Effector memory CD4-positive, alpha-beta T cell (primary cell): ENCODE data around the gene CREB3L2.

Experiments used
- DNase-seq, 3 donors: peaks; one replicate each; pipeline ENCODE4 v3.0.0-alpha.2; 2020
- H3K27ac ChIP-seq: 2 replicates; pipeline ENCODE4 v1.7.0; 2013; ENCODE audit warnings: mild to moderate bottlenecking, low read length, moderate library complexity; ENCODE audit not compliant: insufficient read depth, poor library complexity, severe bottlenecking
- H3K27me3 ChIP-seq: replicated peaks from 2 replicates; pipeline ENCODE4 v1.7.0; 2013; ENCODE audit warnings: mild to moderate bottlenecking, low read length; ENCODE audit not compliant: insufficient read depth, control insufficient read depth, poor library complexity, severe bottlenecking
- H3K36me3 ChIP-seq: 2 replicates; pipeline ENCODE4 v1.7.0; 2013; ENCODE audit warnings: mild to moderate bottlenecking, low read length, moderate library complexity; ENCODE audit not compliant: control insufficient read depth, insufficient read depth
- H3K4me1 ChIP-seq: 2 replicates; pipeline ENCODE4 v1.7.0; 2013; ENCODE audit warnings: low read length, mild to moderate bottlenecking; ENCODE audit not compliant: control insufficient read depth, insufficient read depth, poor library complexity, severe bottlenecking
- H3K4me3 ChIP-seq: 2 replicates; pipeline ENCODE4 v1.7.0; 2013; ENCODE audit warnings: low read length, low read depth, mild to moderate bottlenecking; ENCODE audit not compliant: insufficient read depth, poor library complexity, severe bottlenecking
- H3K9me3 ChIP-seq: 2 replicates; pipeline ENCODE4 v1.7.0; 2013; ENCODE audit warnings: mild to moderate bottlenecking, low read length, moderate library complexity; ENCODE audit not compliant: control insufficient read depth

CREB3L2 gene

GRCh38 chr7:138029941-138030340 is 28.1 kb upstream of the CREB3L2 start:
- no peak for DNase-seq
- Histone ChIP-seq H3K4me1 (no peaks in the 10 kb centered on the region), H3K27me3 (no peaks in the 10 kb centered on the region), H3K9me3 (no peaks in the 10 kb centered on the region), H3K4me3 (no peak overlapping the region), H3K36me3 (no peaks in the 10 kb centered on the region), H3K27ac (no peak overlapping the region)

GRCh38 chr7:138029126-138029525 is 27.2 kb upstream of the CREB3L2 start:
- DNase-seq: no peak

GRCh38 chr7:138027100-138027499 is 25.2 kb upstream of the CREB3L2 start:
- H3K36me3 ChIP-seq: no peaks in the 10 kb centered on the region
- H3K27me3 ChIP-seq: no peaks in the 10 kb centered on the region
- H3K9me3 ChIP-seq: no peaks in the 10 kb centered on the region
- H3K4me3 ChIP-seq: no peak overlapping the region
- no peaks in the 10 kb centered on the region for H3K4me1 ChIP-seq
- H3K27ac ChIP-seq: no peak overlapping the region
- DNase-seq: no peak

More at GRCh38 chr7:138029126-138029525, 27.2 kb upstream of the CREB3L2 start:
- Histone ChIP-seq H3K27ac (no peak overlapping the region), H3K4me3 (no peak overlapping the region), H3K9me3 (no peaks in the 10 kb centered on the region), H3K36me3 (no peaks in the 10 kb centered on the region), H3K4me1 (no peaks in the 10 kb centered on the region), H3K27me3 (no peaks in the 10 kb centered on the region)

- Histone ChIP-seq H3K27me3 (no peaks in the 10 kb centered on the region), H3K36me3 (no peaks in the 10 kb centered on the region), H3K4me1 (no peaks in the 10 kb centered on the region), H3K27ac (no peak overlapping the region), H3K9me3 (no peaks in the 10 kb centered on the region), H3K4me3 (no peak overlapping the region)
- DNase-seq: no peak
Observed at GRCh38 chr7:138025215-138026186, 23.6 kb upstream of the CREB3L2 start.

GRCh38 chr7:138024765-138025164 is 22.9 kb upstream of the CREB3L2 start:
- Histone ChIP-seq H3K36me3 (no peaks in the 10 kb centered on the region), H3K9me3 (no peaks in the 10 kb centered on the region), H3K27ac (no peak overlapping the region), H3K27me3 (no peaks in the 10 kb centered on the region), H3K4me1 (no peaks in the 10 kb centered on the region), H3K4me3 (no peak overlapping the region)
- no peak for DNase-seq

- Histone ChIP-seq H3K27me3 (no peaks in the 10 kb centered on the region), H3K4me3 (no peak overlapping the region), H3K9me3 (no peaks in the 10 kb centered on the region), H3K4me1 (no peaks in the 10 kb centered on the region), H3K36me3 (no peaks in the 10 kb centered on the region), H3K27ac (no peak overlapping the region)
- no peak for DNase-seq
Observed at GRCh38 chr7:138024343-138024691, 22.4 kb upstream of the CREB3L2 start.

GRCh38 chr7:138023618-138024342 is 21.9 kb upstream of the CREB3L2 start:
- no peak overlapping the region for H3K4me3 ChIP-seq
- no peaks in the 10 kb centered on the region for H3K9me3 ChIP-seq
- H3K27me3 ChIP-seq: no peaks in the 10 kb centered on the region
- H3K27ac ChIP-seq: no peak overlapping the region
- no peak for DNase-seq
- H3K4me1 ChIP-seq: no peaks in the 10 kb centered on the region
- no peaks in the 10 kb centered on the region for H3K36me3 ChIP-seq

GRCh38 chr7:138021889-138022288 is 20.0 kb upstream of the CREB3L2 start:
- Histone ChIP-seq H3K27ac (no peak overlapping the region), H3K9me3 (no peaks in the 10 kb centered on the region), H3K36me3 (no peaks in the 10 kb centered on the region), H3K4me3 (no peak overlapping the region), H3K27me3 (no peaks in the 10 kb centered on the region), H3K4me1 (no peaks in the 10 kb centered on the region)
- DNase-seq: no peak

GRCh38 chr7:138017992-138018391 is 16.1 kb upstream of the CREB3L2 start:
- Histone ChIP-seq H3K27me3 (no peaks in the 10 kb centered on the region), H3K36me3 (no peaks in the 10 kb centered on the region), H3K27ac (no peak overlapping the region), H3K4me3 (no peak overlapping the region), H3K9me3 (no peaks in the 10 kb centered on the region), H3K4me1 (no peaks in the 10 kb centered on the region)
- DNase-seq: no peak

GRCh38 chr7:138015096-138015495 is 13.2 kb upstream of the CREB3L2 start:
- no peaks in the 10 kb centered on the region for H3K9me3 ChIP-seq
- no peaks in the 10 kb centered on the region for H3K4me1 ChIP-seq
- no peak for DNase-seq
- no peaks in the 10 kb centered on the region for H3K27me3 ChIP-seq
- H3K4me3 ChIP-seq: no peak overlapping the region
- H3K36me3 ChIP-seq: no peaks in the 10 kb centered on the region
- H3K27ac ChIP-seq: no peak overlapping the region
